ENCODE data around the gene PARP16.

DNA sequence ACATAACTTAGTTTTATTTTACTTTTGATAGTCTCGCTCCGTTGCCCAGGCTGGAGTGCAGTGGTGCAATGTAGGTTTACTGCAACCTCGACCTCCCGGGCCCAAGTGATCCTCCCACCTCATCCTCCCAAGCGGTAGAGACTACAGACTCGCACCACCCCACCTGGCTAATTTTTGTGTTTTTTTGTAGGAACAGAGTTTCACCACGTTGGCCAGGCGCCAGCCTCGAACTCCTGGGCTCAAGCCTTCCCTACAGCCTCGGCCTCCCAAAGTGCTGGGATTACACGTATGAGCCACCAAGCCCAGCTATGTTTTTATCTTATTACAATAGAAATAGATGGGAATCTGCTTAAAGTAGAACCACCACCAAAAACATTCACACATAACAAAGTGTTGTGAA is 12.0 kb upstream of the PARP16 start:
- TF ChIP-seq POLR2AphosphoS5 (IDR thresholded peaks at IDR 0.05; ENCODE audit: borderline replicate concordance, low read depth, low read length) (no peak), EZH2 (IDR thresholded peaks at IDR 0.05) (no peak), FOXP2 (optimal IDR thresholded peaks at IDR 0.05; ENCODE audit: control extremely low read depth, extremely low read length, insufficient read depth) (no peak)
